GM15510 (cell line): Measurements from ENCODE around the gene CHST12.

Source experiments
- POLR2A ChIP-seq: IDR thresholded peaks from 3 replicates; pipeline ENCODE4 v1.6.1; 2011; ENCODE audit warnings: borderline replicate concordance; ENCODE audit not compliant: insufficient read length; ENCODE audit errors: extremely low read depth

Gene CHST12

GRCh38 chr7:2459674-2460073, 56.3 kb downstream of the CHST12 start:
- no peak for TF ChIP-seq POLR2A

DNA sequence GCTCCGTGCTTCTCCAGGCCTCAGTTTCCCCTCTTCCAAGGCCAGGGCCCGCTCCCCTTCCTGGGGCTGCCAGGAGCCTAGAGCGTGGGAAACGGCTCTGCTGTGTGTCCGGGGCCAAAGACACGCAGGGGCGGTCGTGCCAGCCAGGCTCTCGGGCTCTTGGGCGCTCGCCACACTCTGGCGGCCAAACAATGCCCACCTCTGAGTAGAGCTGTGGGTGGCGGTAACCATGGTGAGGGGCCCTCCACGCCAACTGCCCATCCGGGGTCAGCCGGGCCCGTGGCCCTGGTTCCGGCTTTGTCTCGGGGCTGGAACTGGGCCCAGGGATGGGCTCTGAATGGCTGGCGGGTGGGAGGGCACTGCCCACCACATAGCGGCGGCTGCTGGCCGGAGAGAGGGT, 56.8 kb downstream of the CHST12 start:
- no peak for TF ChIP-seq POLR2A

DNA sequence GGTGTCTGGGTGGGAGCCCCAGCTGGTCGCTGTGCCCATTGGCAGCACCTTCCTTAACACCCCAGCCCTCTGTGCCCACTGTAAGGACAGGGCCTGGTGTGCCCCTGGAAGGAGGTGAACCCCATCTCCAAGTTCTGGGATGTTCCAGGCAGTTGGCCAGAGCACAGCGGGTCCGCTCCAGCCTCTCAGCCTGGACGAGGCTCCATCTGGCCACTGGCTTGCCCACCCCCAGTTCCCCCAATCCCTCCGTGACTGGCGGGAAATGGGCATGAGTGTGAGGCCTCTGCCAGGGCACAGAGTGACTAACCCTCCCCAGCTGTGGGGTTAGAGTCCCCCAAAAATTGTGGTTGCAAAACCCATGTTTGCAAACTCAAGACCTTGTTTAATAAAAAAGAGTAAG, 57.2 kb downstream of the CHST12 start:
- TF ChIP-seq POLR2A, result no peak

DNA sequence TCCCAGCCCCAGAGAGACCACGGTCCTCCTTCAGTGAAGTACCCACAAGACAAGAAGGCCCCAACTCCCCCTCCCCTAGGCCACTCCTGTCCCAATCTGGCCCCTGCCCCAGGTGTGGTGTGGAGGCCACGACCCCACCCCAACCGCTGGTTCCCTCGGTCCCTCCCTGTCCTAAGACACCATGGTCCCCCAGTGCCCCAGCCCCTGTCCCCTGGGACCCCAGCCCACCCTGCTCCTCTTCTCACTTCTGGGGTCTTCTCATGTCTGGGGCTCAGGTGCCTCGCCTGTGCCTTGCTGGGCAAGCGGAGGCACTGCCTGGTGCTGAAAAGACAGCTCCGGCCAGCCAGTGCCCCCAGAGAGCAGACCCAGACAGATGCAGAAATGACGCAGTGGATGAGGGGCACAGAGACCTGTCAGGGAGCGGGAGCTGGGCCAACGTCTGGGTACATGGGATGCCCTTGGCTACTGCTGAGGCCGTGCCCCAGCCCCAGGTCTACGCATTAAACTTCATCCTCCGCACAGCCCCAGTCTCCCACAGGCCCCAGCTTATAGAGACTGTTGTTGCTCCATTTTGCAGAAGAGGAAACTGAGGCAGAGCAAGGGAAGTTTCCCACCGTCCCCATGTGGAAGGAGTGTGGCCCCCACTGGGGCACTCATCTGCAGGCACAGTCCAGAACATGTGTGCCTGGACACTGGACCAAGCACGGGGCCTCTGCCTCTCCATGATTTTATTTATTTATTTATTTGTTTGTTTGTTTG, 58.0 kb downstream of the CHST12 start:
- no peak for TF ChIP-seq POLR2A

DNA sequence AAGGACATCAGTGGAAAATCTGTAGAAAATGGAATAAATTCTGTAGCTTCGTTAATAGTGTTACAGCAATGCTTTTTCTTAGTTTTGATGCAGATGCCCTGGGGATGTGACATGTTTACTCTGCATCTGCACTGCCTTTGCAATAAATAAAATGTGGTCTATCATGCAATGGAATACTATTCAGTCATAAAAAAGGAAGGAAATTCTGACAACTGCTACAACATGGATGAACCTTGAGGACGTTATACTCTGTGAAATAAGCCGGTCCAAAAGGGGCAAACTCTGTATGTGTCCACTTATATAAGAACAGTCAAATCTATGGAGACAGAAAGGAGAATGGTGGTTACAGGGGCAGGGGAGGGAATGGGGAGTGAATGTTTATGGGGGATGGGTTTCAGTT, 59.3 kb downstream of the CHST12 start:
- no peak for TF ChIP-seq POLR2A

GRCh38 chr7:2465928-2466327, 62.5 kb downstream of the CHST12 start:
- TF ChIP-seq POLR2A, result no peak

DNA sequence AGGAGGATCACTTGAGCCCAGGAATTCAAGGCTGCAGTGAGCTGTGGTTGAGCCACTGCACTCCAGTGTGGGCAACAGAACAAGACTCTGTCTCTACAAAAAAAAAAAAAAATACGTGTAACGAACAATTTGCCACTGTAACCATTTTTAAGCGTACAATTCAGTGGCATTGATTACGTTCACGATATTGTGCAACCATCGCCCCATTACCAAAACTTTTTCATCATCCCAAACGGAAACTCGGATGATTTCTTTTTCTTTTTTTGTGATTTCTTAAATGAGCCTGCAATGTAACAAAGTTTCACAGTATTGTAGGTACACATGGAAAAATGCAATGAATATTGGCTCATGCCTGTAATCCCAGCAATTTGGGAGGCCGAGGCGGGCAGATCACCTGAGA, 63.3 kb downstream of the CHST12 start:
- no peak for TF ChIP-seq POLR2A

- no peak for TF ChIP-seq POLR2A
These were observed 64.8 kb downstream of the CHST12 start for GRCh38 chr7:2468227-2468626.

DNA sequence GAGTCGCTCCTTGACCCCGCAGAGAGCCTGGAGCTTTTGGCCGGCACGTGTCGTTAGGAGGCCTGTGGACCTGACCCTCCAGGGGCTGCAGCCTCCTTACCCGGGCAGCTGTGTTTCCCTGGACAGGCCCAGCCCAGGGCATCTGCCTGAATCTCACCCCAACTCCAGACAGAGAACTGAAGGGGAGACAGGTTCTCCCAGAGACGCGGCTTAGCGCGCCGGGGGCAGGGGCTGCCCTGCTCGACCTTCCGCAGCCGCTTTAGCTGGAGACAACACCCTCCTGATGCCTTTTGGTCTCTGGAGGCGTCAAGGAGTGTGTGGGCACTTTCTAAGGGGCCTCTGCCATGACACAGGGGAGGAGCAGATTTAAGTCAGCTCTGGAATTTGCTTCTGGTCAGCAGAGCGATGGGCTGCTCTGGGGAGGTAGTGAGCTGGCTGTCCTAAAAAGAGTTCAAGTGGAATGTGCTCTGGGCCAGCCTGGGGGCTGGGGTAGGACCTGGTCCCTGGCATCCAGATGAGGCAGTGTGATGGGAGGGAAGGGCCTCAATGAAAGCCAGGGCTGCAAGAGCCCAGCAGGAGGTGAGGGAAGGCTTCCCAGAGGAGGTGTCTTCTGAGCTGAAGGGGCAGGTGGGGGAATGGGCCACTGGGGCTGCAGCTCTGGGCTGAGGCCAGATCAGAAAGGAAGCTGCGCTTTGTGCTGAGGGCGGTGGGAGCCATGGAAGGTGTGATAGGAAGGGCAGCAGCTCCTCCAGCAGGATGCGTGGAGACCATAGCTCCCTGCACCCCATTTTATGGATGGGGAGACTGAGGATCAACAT, 67.0 kb downstream of the CHST12 start:
- TF ChIP-seq POLR2A, result no peak

DNA sequence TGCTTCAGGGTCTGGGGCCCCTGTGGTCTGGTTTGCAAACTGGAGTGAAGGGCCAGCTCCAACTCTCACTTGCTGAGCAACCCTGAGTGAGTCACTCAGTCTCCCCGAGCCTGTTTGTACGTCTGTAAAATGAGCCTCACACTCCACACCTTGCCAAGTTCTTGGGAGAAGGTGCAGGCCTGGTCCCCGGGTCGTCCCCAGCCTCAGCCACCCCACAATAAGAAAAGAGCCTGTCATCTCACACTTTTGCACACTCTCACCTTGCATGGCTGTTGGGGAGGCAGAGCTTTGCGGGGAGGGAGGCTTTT, 67.6 kb downstream of the CHST12 start:
- TF ChIP-seq POLR2A, result no peak

DNA sequence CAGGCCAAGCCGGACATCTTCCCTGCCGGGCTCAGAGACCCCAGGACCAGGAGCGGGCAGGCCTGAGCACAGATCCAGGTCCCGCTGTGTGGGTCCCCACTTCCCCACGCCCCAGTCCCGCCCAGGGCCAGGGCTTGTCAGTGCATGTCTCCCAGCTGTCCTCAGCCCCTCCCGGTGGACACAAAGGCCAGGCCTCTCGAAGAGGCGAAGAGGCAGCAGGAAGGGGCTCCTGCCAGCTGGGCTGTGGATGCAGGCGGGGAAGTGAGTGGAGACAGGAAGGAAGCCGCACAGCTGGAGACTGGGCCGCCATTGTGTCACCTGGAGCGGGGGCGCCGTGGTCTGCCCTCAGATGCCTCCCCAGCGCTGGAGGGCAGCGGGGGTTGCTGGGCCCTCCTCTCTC, 68.0 kb downstream of the CHST12 start:
- TF ChIP-seq POLR2A, result no peak

DNA sequence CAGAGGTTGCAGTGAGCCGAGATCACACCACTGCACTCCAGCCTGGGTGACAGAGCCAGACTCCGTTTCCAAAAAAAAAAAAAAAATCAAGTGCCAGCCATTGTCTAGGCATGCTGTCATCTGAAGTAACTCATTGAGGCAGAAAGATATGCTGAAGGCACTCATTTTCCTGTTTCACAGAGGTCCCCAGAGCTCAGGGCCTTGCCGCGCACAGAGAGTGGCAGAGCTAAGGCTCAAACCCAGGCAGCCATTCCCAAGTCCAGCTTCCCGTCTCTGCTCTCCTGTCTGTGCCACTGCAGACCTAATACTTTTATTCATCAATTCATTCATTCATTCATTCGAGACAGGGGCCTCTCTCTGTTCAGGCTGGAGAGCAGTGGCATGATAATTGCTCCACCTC, 69.3 kb downstream of the CHST12 start:
- TF ChIP-seq POLR2A, result no peak

GRCh38 chr7:2473496-2474180, 70.2 kb downstream of the CHST12 start:
- no peak for TF ChIP-seq POLR2A

DNA sequence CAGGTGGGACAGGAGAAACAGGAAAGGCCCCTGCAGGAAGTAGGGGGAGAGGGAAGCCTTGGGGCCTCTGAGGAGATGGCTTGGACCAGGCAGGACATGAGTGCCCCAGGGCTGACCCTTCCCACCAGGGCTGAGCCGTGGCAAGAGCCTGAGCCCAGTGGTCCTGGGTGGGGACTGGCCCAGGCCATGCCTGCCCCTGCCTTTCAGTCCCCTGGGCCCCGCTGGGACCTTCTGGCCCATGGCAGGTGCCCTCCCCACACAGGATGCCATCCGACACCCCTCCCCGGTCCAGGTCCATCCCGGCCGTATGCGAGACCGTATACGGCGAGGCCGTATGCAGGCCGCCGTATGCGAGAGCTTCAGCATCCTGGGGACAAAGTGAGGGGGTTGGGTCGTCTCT, 70.8 kb downstream of the CHST12 start:
- TF ChIP-seq POLR2A, result no peak

DNA sequence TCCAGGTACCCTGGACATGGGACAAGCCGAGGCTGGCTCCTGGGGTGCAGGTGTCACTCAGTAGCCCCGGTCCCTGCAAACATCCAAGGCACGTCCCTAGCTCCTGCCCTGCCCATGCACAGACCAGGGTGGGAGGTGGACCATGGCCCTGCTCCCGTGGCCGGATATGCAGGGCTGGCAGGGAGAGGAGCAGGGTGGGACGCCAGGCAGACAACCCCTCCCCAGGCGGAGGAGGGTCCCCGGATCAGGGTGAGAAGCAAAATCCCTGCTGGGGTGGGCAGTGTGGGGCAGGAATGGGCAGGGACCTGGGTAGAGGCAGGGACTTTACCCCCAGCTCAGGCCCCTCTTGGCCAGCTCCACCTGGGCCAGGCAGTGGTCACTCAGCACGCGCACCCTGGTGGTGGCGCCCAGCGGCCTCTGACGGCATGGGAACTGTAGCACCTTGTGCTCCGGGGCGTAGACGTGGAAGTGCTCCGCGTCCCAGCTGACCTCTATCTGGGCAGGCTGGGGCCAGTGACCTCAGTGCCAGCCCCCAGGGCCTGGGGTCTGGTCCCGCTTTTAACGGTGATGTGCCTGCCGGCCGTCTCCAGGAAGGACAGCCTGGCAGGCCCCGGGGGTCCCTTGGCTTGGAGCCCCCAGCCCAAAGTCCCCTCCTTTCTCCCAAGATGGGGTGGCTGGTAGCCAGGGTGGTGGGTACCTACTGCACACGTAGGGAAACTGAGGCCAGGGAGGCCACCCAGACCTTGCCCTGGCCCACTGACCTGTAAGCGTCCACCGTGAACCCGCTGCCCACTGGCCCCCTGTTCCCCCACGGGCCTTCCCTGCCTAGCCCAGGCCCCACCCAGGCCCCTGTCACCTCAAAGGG, 71.6 kb downstream of the CHST12 start:
- no peak for TF ChIP-seq POLR2A
